ENCODE measurements around the gene SSH2. TPM values are rescaled to one million over a fixed set of nuclear protein-coding genes. Genes with fewer than 3 reads are reported as not detected.
"Not testable (repeated sequence)": the region's sequence is repeated elsewhere in the genome, so short reads cannot be mapped to it uniquely, and the experiment has no call there.

The SSH2 gene
- total RNA-seq, 1 donor from 2014 or later: 42.8 TPM

- Mint-ChIP-seq H3K27ac (no peak overlapping the region), H3K4me1 (peaks cover 2% of the 10 kb centered on the region), H3K27me3 (no peaks in the 10 kb centered on the region), H3K4me3 (no peak overlapping the region), H3K36me3 (ENCODE audit: low read depth) (peaks cover 3% of the 10 kb centered on the region), H3K9me3 (no peaks in the 10 kb centered on the region)
- intact Hi-C loops (cut with micrococcal nuclease): no loop called here
- DNase-seq: no peak
Measured at GRCh38 chr17:29945281-29945680, 15.3 kb upstream of the SSH2 start.

GRCh38 chr17:29941334-29941733 lies 11.3 kb upstream of the SSH2 start, which contains the start of gene EFCAB5:
TSS of gene EFCAB5 (plus strand) at chr17:29941634. CDS start at chr17:29941797, 163 bp downstream.
- Mint-ChIP-seq H3K4me3 (no peak within 1 kb of the TSS), H3K27me3 (no peaks in the 10 kb centered on the region), H3K4me1 (peaks cover 6% of the 10 kb centered on the region), H3K36me3 (ENCODE audit: low read depth) (peaks cover 3% of the 10 kb centered on the region), H3K27ac (no peak within 1 kb of the TSS), H3K9me3 (no peaks in the 10 kb centered on the region)
- intact Hi-C loops (cut with micrococcal nuclease): loop anchor here (1.0 kb wide), 1 partner anchor 21 kb away; no protein-coding TSS in a partner anchor
- DNase-seq: no peak

GRCh38 chr17:29936724-29937123 lies 6.7 kb upstream of the SSH2 start:
- Mint-ChIP-seq H3K4me3 (no peak overlapping the region), H3K27me3 (no peaks in the 10 kb centered on the region), H3K27ac (no peak overlapping the region), H3K4me1 (peaks cover 6% of the 10 kb centered on the region), H3K36me3 (ENCODE audit: low read depth) (no peaks in the 10 kb centered on the region), H3K9me3 (no peaks in the 10 kb centered on the region)
- DNase-seq: peak; percentile 28
- intact Hi-C loops (cut with micrococcal nuclease): loop anchor here (10.0 kb wide), 1 partner anchor 88 kb away; no protein-coding TSS in a partner anchor

GRCh38 chr17:29935909-29936308 lies 5.9 kb upstream of the SSH2 start:
- not testable (repeated sequence) for H3K9me3 Mint-ChIP-seq; H3K4me3 Mint-ChIP-seq; H3K27ac Mint-ChIP-seq; H3K36me3 Mint-ChIP-seq (ENCODE audit: low read depth); H3K27me3 Mint-ChIP-seq; H3K4me1 Mint-ChIP-seq
- peak; percentile 50 for DNase-seq
- intact Hi-C loops (cut with micrococcal nuclease): loop anchor here (10.0 kb wide), 1 partner anchor 89 kb away; no protein-coding TSS in a partner anchor

- Mint-ChIP-seq H3K9me3 (no peaks in the 10 kb centered on the region), H3K36me3 (ENCODE audit: low read depth) (peaks cover 2% of the 10 kb centered on the region), H3K4me1 (peaks cover 10% of the 10 kb centered on the region)
Measured at GRCh38 chr17:29933379-29933778, 3.4 kb upstream of the SSH2 start.

GRCh38 chr17:29931231-29931932 lies 1.4 kb upstream of the SSH2 start:
- Mint-ChIP-seq H3K9me3 (no peaks in the 10 kb centered on the region), H3K4me1 (peaks cover 21% of the 10 kb centered on the region), H3K27ac (no peak overlapping the region), H3K4me3 (no peak overlapping the region), H3K27me3 (no peaks in the 10 kb centered on the region), H3K36me3 (ENCODE audit: low read depth) (peaks cover 5% of the 10 kb centered on the region)
- intact Hi-C loops (cut with micrococcal nuclease): loop anchor here (1.0 to 10.0 kb wide), 6 partner anchors 63 to 364 kb away; partner anchors contain the start of genes ABHD15 and TP53I13
- DNase-seq: peak; percentile 90

More at GRCh38 chr17:29933379-29933778, 3.4 kb upstream of the SSH2 start:
- no peak overlapping the region for H3K4me3 Mint-ChIP-seq
- H3K27ac Mint-ChIP-seq: no peak overlapping the region
- intact Hi-C loops (cut with micrococcal nuclease): loop anchor here (5.0 to 10.0 kb wide), 3 partner anchors 91 to 366 kb away; partner anchors contain the start of genes ABHD15 and TP53I13
- H3K27me3 Mint-ChIP-seq: no peaks in the 10 kb centered on the region
- DNase-seq: peak; percentile 44

GRCh38 chr17:29930409-29931010 lies 482 bp upstream of the SSH2 start:
- H3K4me3 Mint-ChIP-seq: no peak overlapping the region
- intact Hi-C loops (cut with micrococcal nuclease): loop anchor here (1.0 to 10.0 kb wide), 6 partner anchors 62 to 363 kb away; partner anchors contain the start of genes ABHD15 and TP53I13
- H3K27me3 Mint-ChIP-seq: no peaks in the 10 kb centered on the region
- no peak overlapping the region for H3K27ac Mint-ChIP-seq
- H3K36me3 Mint-ChIP-seq (ENCODE audit: low read depth): peaks cover 5% of the 10 kb centered on the region
- no peak for DNase-seq
- H3K4me1 Mint-ChIP-seq: peaks cover 23% of the 10 kb centered on the region
- H3K9me3 Mint-ChIP-seq: no peaks in the 10 kb centered on the region

- no peaks in the 10 kb centered on the region for H3K9me3 Mint-ChIP-seq
- H3K27me3 Mint-ChIP-seq: no peaks in the 10 kb centered on the region
- intact Hi-C loops (cut with micrococcal nuclease): no loop called here
- peaks cover 7% of the 10 kb centered on the region for H3K36me3 Mint-ChIP-seq (ENCODE audit: low read depth)
- H3K4me1 Mint-ChIP-seq: peaks cover 23% of the 10 kb centered on the region
- H3K27ac Mint-ChIP-seq: no peak overlapping the region
- H3K4me3 Mint-ChIP-seq: no peak overlapping the region
- peak; percentile 66 for DNase-seq
Measured at GRCh38 chr17:29929006-29929532, 959 bp downstream of the SSH2 start.

- peak; percentile 16 for DNase-seq
- Mint-ChIP-seq H3K4me3 (no peak overlapping the region), H3K4me1 (peaks cover 26% of the 10 kb centered on the region), H3K9me3 (no peaks in the 10 kb centered on the region), H3K27ac (no peak overlapping the region), H3K27me3 (no peaks in the 10 kb centered on the region), H3K36me3 (ENCODE audit: low read depth) (peaks cover 7% of the 10 kb centered on the region)
- intact Hi-C loops (cut with micrococcal nuclease): no loop called here
Measured at GRCh38 chr17:29927546-29927945, 2.5 kb downstream of the SSH2 start.

- Mint-ChIP-seq H3K4me3 (no peak overlapping the region), H3K27me3 (no peaks in the 10 kb centered on the region), H3K36me3 (ENCODE audit: low read depth) (peaks cover 9% of the 10 kb centered on the region), H3K9me3 (no peaks in the 10 kb centered on the region), H3K4me1 (peaks cover 28% of the 10 kb centered on the region), H3K27ac (no peak overlapping the region)
- peak; percentile 38 for DNase-seq
- intact Hi-C loops (cut with micrococcal nuclease): no loop called here
Measured at GRCh38 chr17:29924786-29925185, 5.2 kb downstream of the SSH2 start.

GRCh38 chr17:29918922-29919856 lies 10.8 kb downstream of the SSH2 start:
- Mint-ChIP-seq H3K36me3 (ENCODE audit: low read depth) (peaks cover 4% of the 10 kb centered on the region), H3K9me3 (no peaks in the 10 kb centered on the region), H3K27ac (no peak overlapping the region), H3K4me1 (peaks cover 17% of the 10 kb centered on the region), H3K27me3 (no peaks in the 10 kb centered on the region), H3K4me3 (no peak overlapping the region)
- intact Hi-C loops (cut with micrococcal nuclease): no loop called here
- DNase-seq: peak; percentile 23

GRCh38 chr17:29918016-29918415 lies 12.0 kb downstream of the SSH2 start:
- Mint-ChIP-seq H3K36me3 (ENCODE audit: low read depth) (peaks cover 4% of the 10 kb centered on the region), H3K27ac (no peak overlapping the region), H3K4me3 (no peak overlapping the region), H3K27me3 (no peaks in the 10 kb centered on the region), H3K4me1 (peaks cover 14% of the 10 kb centered on the region), H3K9me3 (no peaks in the 10 kb centered on the region)
- no peak for DNase-seq
- intact Hi-C loops (cut with micrococcal nuclease): no loop called here

GRCh38 chr17:29914819-29915537 lies 15.1 kb downstream of the SSH2 start:
- Mint-ChIP-seq H3K4me3 (no peak overlapping the region), H3K36me3 (ENCODE audit: low read depth) (peaks cover 2% of the 10 kb centered on the region), H3K4me1 (peaks cover 12% of the 10 kb centered on the region), H3K27me3 (no peaks in the 10 kb centered on the region), H3K9me3 (no peaks in the 10 kb centered on the region), H3K27ac (no peak overlapping the region)
- intact Hi-C loops (cut with micrococcal nuclease): no loop called here
- no peak for DNase-seq
